Sigmoid colon (tissue), 7 donors: ENCODE data around the gene CBX2. TPM values are rescaled to one million over a fixed set of nuclear protein-coding genes. Genes with fewer than 3 reads are reported as not detected.

Experiments
- DNase-seq: peaks from one replicate; pipeline ENCODE4 v3.0.0-alpha.2; 2019
- H3K27ac ChIP-seq, 4 donors: fragments of 200-600 bp; sonication (generic); one replicate each; pipeline ENCODE4 v1.5.1; 2016 to 2019; ENCODE audit warnings: mild to moderate bottlenecking in 1 of 4
- H3K27me3 ChIP-seq, 3 donors: fragments of 200-600 bp; sonication (generic); one replicate each; pipeline ENCODE4 v1.5.1; 2019; ENCODE audit warnings: mild to moderate bottlenecking in 1 of 3
- H3K36me3 ChIP-seq, 4 donors: fragments of 200-600 bp; sonication (generic); one replicate each; pipeline ENCODE4 v1.5.1; 2016 to 2019
- H3K4me1 ChIP-seq, 4 donors: fragments of 200-600 bp; sonication (generic); one replicate each; pipeline ENCODE4 v1.5.1; 2017 to 2019
- H3K4me3 ChIP-seq, 4 donors: fragments of 200-600 bp; sonication (generic); one replicate each; pipeline ENCODE4 v1.5.1; 2017 to 2019; ENCODE audit warnings: mild to moderate bottlenecking in 2 of 4, moderate library complexity in 1 of 4
- H3K9me3 ChIP-seq, 4 donors: fragments of 200-600 bp in 3 of 4; sonication (generic) in 3 of 4; one replicate each; pipeline versions ENCODE4 v1.5.1 to v1.6.1; 2013 to 2019
- CTCF ChIP-seq, 4 experiments: fragments of 450-650 bp in 3 of 4; fragments of 200-600 bp in 1 of 4; IDR thresholded peaks; one replicate each; pipeline ENCODE4 v1.5.1; 2016 to 2019; ENCODE audit warnings: antibody characterized with exemption in 4 of 4, mild to moderate bottlenecking in 3 of 4, moderate library complexity in 2 of 4
- EP300 ChIP-seq, 4 donors: sonication (generic); formaldehyde crosslinking; IDR thresholded peaks; one replicate each; pipeline ENCODE4 v1.6.1; 2017; ENCODE audit warnings: antibody characterized with exemption in 4 of 4
- POLR2A ChIP-seq, 2 donors: fragments of 450-650 bp; IDR thresholded peaks; one replicate each; pipeline ENCODE4 v1.6.1; 2016; ENCODE audit warnings: antibody characterized with exemption in 2 of 2, mild to moderate bottlenecking in 2 of 2, moderate library complexity in 2 of 2
- POLR2AphosphoS5 ChIP-seq, 4 donors: sonication (generic); formaldehyde crosslinking; IDR thresholded peaks; one replicate each; pipeline ENCODE4 v1.6.1; 2017; ENCODE audit warnings: antibody characterized with exemption in 4 of 4
- WGBS, 2 donors: extraction: QIAGEN DNeasy Blood & Tissue Kit; methylation state at CpG; one replicate each; pipeline ENCODE4 v1.1.7; 2013; 5-methylcytosine and 5-hydroxymethylcytosine counted together
- intact Hi-C: fragments of 100-400 bp; cut with DNase I; formaldehyde crosslinking; loops from one replicate; pipeline ENCODE4 v1.15.1; 2023
- polyA plus RNA-seq, 3 donors: library from polyadenylated mRNA; stranded (reverse); fragments of 200-250 nt; gene quantifications; one replicate each; pipeline ENCODE4 v1.2.3, GENCODE V29; 2013
- total RNA-seq, 4 donors: library from RNA; depleted of rRNA; stranded (reverse); fragments of >200 nt; gene quantifications; one replicate each; pipeline ENCODE4 v1.1.0, GENCODE V29; 2016
- donor health status: healthy with polysubstance abuse.
- donor health status: Bipolar disorder and iron deficiency.
- donor health status: healthy.

Gene CBX2
- total and polyA plus RNA-seq, 7 donors, result under 0.01 to 2.0 (median 0.34) TPM; not detected in 1

GRCh38 chr17:79746889-79747507, 30.9 kb upstream of the CBX2 start:
- H3K4me3 ChIP-seq, result no peak overlapping the region
- H3K4me1 ChIP-seq, result peaks cover 0 to 17% (median 14%) of the 10 kb centered on the region in 4 donors
- H3K9me3 ChIP-seq, result no peaks in the 10 kb centered on the region
- TF ChIP-seq CTCF (IDR thresholded peaks at IDR 0.05) (no peak), POLR2AphosphoS5 (IDR thresholded peaks at IDR 0.05) (no peak), EP300 (IDR thresholded peaks at IDR 0.05) (no peak)
- 28 to 36% methylated on average over 22 of the region's 22 CpGs for WGBS, 2 donors
- intact Hi-C loops, result no loop called here
- no peaks in the 10 kb centered on the region for H3K36me3 ChIP-seq
- no peak for DNase-seq
- H3K27ac ChIP-seq, result no peak overlapping the region
- peaks cover 27 to 84% (median 69%) of the 10 kb centered on the region in 3 donors for H3K27me3 ChIP-seq

DNA sequence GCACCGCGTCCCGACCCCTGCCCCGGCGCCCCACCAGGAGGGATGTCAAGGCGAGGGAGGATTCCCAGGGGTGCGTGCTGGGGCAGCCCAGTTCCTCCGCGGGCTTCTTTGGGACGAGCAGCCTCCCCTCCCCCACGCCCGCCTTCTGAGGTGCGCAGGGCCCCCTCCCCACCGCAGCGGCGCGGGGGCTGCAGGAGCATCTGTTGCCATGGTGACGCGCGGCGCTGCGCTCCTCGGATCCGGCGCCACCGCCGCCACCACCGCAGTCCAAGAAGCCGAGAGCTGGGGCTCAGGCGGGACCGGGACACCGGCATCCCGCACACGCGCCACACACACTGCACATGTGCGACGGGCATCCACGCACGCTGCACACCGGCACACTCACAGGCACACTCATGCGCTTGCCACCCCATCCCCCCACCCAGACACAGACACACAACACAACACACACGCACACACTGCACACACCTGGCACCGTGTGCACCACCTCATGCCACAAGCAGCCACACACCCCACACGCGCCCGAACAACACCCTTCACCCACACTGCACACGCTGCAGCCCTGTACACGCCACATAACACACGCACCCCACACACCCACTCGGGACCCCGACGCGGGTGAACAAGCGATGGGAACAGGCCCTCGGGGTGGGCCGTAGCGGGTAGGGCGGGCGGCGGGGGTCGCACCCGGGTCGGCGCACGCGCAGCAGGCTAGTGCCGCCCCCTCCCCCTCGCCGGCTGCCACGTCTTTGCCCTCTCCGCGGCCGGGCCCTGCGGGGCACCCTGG, 30.2 kb upstream of the CBX2 start:
- TF ChIP-seq CTCF (IDR thresholded peaks at IDR 0.05), result no peak
- no peak for TF ChIP-seq EP300 (IDR thresholded peaks at IDR 0.05)
- no peak for TF ChIP-seq POLR2AphosphoS5 (IDR thresholded peaks at IDR 0.05)
- TF ChIP-seq POLR2A (IDR thresholded peaks at IDR 0.05), result no peak
- Histone ChIP-seq H3K27me3 (peaks cover 27 to 84% (median 65%) of the 10 kb centered on the region in 3 donors), H3K4me3 (no peak overlapping the region), H3K27ac (no peak overlapping the region), H3K36me3 (no peaks in the 10 kb centered on the region), H3K9me3 (no peaks in the 10 kb centered on the region), H3K4me1 (peaks cover 0 to 13% (median 11%) of the 10 kb centered on the region in 4 donors)
- WGBS, 2 donors, result 4 to 7% methylated on average over 74 of the region's 74 CpGs
- DNase-seq, result no peak
- intact Hi-C loops, result no loop called here

- Histone ChIP-seq H3K27ac (no peak overlapping the region), H3K4me3 (no peak overlapping the region), H3K4me1 (peaks cover 0 to 13% (median 11%) of the 10 kb centered on the region in 4 donors), H3K9me3 (no peaks in the 10 kb centered on the region), H3K27me3 (peaks cover 27 to 86% (median 60%) of the 10 kb centered on the region in 3 donors), H3K36me3 (no peaks in the 10 kb centered on the region)
- intact Hi-C loops, result no loop called here
- DNase-seq, result no peak
- WGBS, 2 donors, result 7 to 8% methylated on average over 55 of the region's 55 CpGs
- TF ChIP-seq CTCF (IDR thresholded peaks at IDR 0.05), result no peak
- TF ChIP-seq POLR2A (IDR thresholded peaks at IDR 0.05), result no peak
- no peak for TF ChIP-seq EP300 (IDR thresholded peaks at IDR 0.05)
- TF ChIP-seq POLR2AphosphoS5 (IDR thresholded peaks at IDR 0.05), result no peak
Observed at GRCh38 chr17:79748295-79749099, 29.5 kb upstream of the CBX2 start.

- no peak for DNase-seq
- peaks cover 0 to 13% (median 11%) of the 10 kb centered on the region in 4 donors for H3K4me1 ChIP-seq
- H3K36me3 ChIP-seq, result no peaks in the 10 kb centered on the region
- H3K27ac ChIP-seq, result no peak overlapping the region
- H3K4me3 ChIP-seq, result no peak overlapping the region
- H3K27me3 ChIP-seq, result peaks cover 27 to 92% (median 60%) of the 10 kb centered on the region in 3 donors
- WGBS, 2 donors, result 45 to 56% methylated on average over 3 of the region's 3 CpGs
- TF ChIP-seq POLR2AphosphoS5 (IDR thresholded peaks at IDR 0.05) (no peak), EP300 (IDR thresholded peaks at IDR 0.05) (no peak), POLR2A (IDR thresholded peaks at IDR 0.05) (no peak), CTCF (IDR thresholded peaks at IDR 0.05) (no peak)
- no peaks in the 10 kb centered on the region for H3K9me3 ChIP-seq
- intact Hi-C loops, result no loop called here
Observed at GRCh38 chr17:79749156-79749815, 28.7 kb upstream of the CBX2 start.
